Left lung (tissue), 10 donors: Measurements from ENCODE around the gene FGGY. TPM values are rescaled to one million over a fixed set of nuclear protein-coding genes. Genes with fewer than 3 reads are reported as not detected.

ENCODE experiments used
- ATAC-seq: fragments of 200-7000 bp; cut with Tn5 transposase; one replicate; pipeline ENCODE4 v1.9.1; 2020; ENCODE audit warnings: moderate library complexity
- DNase-seq, 4 donors: peaks; one replicate each; pipeline ENCODE4 v3.0.0-alpha.2; 2013 to 2020
- H3K27ac ChIP-seq, 2 donors: fragments of 200-600 bp; sonication (generic) in 1 of 2; one replicate each; pipeline versions ENCODE4 v1.5.0 to v1.8.0; 2020 to 2021
- H3K27me3 ChIP-seq, 2 donors: fragments of 200-600 bp; sonication (generic) in 1 of 2; one replicate each; pipeline versions ENCODE4 v1.5.0 to v1.8.0; 2020 to 2021
- H3K36me3 ChIP-seq, 2 donors: fragments of 200-600 bp; sonication (generic) in 1 of 2; one replicate each; pipeline versions ENCODE4 v1.5.0 to v1.8.0; 2020 to 2021
- H3K4me1 ChIP-seq, 2 donors: fragments of 200-600 bp; one replicate each; pipeline ENCODE4 v1.8.0; 2021
- H3K4me3 ChIP-seq, 2 donors: fragments of 200-600 bp; sonication (generic) in 1 of 2; one replicate each; pipeline versions ENCODE4 v1.5.0 to v1.8.0; 2020 to 2021; ENCODE audit warnings: mild to moderate bottlenecking in 1 of 2
- H3K9me3 ChIP-seq, 2 donors: fragments of 200-600 bp; sonication (generic) in 1 of 2; one replicate each; pipeline versions ENCODE4 v1.5.0 to v1.8.0; 2020 to 2021
- intact Hi-C, 2 donors: fragments of 100-400 bp; cut with DNase I; formaldehyde crosslinking; loops; one replicate each; pipeline versions ENCODE4 v1.11.2 to v1.14.2; 2022
- polyA plus RNA-seq, 6 donors: library from polyadenylated mRNA; unstranded; fragments of 120-200 nt; gene quantifications; one replicate each; pipeline ENCODE4 v1.2.1, GENCODE V29; 2013; ENCODE audit not compliant: insufficient read length in 6 of 6
- total RNA-seq, 2 donors: library from RNA; stranded (reverse); fragmentation: NEBNext Ultra II Directional; extraction: Animal tissue kit (Norgen Biotek cat#: 25700); gene quantifications; one replicate each; pipeline ENCODE4 v1.2.1, GENCODE V29; 2021
- TF ChIP-seq, protein P1 (sequence below), 2 donors: fragments of 200-600 bp; sonication (generic) in 1 of 2; IDR thresholded peaks; one replicate each; pipeline versions ENCODE4 v1.5.0 to v1.8.0; 2021; ENCODE audit warnings: antibody characterized with exemption in 2 of 2
- donor health status: DM: no; HTN: yes; CAD: no.
- donor health status: DM: no; HTN: no; CAD: no.

Gene FGGY
- total and polyA plus RNA-seq, 8 donors, result 13.5 to 22.7 (median 18.4) TPM

DNA sequence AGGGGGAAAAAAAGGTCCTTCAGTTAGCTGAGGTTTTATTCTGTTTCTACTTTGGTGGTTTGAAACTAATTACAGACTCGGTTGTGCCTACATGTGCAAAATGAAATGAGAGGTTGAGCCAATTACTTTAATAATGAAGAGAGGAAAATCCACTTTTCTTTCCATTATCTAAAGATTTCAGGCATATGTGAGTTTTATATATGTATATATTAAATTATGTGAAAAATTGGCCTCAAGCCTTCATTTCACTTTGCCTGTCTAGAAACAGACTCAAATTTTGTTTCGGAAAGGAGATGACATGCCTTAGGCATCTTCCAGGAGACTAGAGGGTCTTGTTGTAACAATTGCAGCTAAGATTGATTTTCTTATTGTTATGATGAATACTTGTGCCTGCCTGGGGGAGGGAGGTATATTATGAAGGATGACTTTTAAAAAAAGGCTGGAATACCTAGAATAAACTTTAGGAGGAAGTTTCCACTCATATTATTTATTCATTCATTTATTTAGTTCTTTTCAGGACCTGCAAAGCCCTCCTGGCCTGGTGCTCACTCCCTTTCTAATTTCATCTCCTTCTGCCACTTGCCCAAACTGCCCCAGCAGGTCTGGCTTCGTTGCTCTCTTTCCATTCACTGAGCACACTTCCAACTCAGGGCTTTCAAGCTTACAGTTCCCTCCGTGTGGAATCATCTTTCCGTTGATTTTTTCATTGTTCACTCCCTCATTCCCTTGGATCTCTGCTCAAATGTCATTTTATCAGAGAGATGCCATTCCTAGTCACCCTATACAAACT, 423.6 kb downstream of the FGGY start:
- H3K9me3 ChIP-seq, result no peaks in the 10 kb centered on the region
- no peaks in the 10 kb centered on the region for H3K27me3 ChIP-seq
- no peak overlapping the region for H3K4me3 ChIP-seq
- DNase-seq (no peak), ATAC-seq (peak; percentile 38)
- H3K36me3 ChIP-seq, result no peaks in the 10 kb centered on the region
- H3K27ac ChIP-seq, result no peak overlapping the region
- intact Hi-C loops, result no loop called here
- TF ChIP-seq, protein P1, sequence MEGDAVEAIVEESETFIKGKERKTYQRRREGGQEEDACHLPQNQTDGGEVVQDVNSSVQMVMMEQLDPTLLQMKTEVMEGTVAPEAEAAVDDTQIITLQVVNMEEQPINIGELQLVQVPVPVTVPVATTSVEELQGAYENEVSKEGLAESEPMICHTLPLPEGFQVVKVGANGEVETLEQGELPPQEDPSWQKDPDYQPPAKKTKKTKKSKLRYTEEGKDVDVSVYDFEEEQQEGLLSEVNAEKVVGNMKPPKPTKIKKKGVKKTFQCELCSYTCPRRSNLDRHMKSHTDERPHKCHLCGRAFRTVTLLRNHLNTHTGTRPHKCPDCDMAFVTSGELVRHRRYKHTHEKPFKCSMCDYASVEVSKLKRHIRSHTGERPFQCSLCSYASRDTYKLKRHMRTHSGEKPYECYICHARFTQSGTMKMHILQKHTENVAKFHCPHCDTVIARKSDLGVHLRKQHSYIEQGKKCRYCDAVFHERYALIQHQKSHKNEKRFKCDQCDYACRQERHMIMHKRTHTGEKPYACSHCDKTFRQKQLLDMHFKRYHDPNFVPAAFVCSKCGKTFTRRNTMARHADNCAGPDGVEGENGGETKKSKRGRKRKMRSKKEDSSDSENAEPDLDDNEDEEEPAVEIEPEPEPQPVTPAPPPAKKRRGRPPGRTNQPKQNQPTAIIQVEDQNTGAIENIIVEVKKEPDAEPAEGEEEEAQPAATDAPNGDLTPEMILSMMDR (IDR thresholded peaks at IDR 0.05), result no peak
- peaks cover 0 to 2% of the 10 kb centered on the region in 2 donors for H3K4me1 ChIP-seq

DNA sequence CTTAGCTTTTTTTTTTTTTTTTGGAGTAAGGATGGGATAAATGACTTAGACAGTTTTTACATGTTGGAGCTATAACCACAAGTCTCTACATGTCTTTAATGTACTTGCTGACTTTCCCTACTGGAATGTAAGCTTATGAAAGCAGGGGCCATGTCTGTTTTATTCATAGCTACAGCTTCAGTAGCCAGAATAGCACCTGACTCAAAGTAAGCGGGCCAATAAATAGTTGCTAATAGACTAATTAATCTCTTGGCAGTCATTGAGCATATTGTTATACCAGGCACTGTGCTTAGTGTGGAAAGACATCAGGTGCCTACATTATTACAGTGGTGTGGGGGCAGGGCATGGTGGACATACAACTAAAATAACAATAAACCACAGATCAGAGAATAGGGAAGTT, 433.4 kb downstream of the FGGY start:
- peaks cover 15 to 17% of the 10 kb centered on the region in 2 donors for H3K4me1 ChIP-seq
- H3K9me3 ChIP-seq, result no peaks in the 10 kb centered on the region
- H3K27ac ChIP-seq, result peak overlapping the region; percentile 56 to 63
- TF ChIP-seq, protein P1 (IDR thresholded peaks at IDR 0.05), result no peak
- intact Hi-C loops, result no loop called here
- no peak overlapping the region for H3K4me3 ChIP-seq
- H3K36me3 ChIP-seq, result no peaks in the 10 kb centered on the region
- DNase-seq (no peak), ATAC-seq (peak; percentile 11)
- H3K27me3 ChIP-seq, result no peaks in the 10 kb centered on the region

DNA sequence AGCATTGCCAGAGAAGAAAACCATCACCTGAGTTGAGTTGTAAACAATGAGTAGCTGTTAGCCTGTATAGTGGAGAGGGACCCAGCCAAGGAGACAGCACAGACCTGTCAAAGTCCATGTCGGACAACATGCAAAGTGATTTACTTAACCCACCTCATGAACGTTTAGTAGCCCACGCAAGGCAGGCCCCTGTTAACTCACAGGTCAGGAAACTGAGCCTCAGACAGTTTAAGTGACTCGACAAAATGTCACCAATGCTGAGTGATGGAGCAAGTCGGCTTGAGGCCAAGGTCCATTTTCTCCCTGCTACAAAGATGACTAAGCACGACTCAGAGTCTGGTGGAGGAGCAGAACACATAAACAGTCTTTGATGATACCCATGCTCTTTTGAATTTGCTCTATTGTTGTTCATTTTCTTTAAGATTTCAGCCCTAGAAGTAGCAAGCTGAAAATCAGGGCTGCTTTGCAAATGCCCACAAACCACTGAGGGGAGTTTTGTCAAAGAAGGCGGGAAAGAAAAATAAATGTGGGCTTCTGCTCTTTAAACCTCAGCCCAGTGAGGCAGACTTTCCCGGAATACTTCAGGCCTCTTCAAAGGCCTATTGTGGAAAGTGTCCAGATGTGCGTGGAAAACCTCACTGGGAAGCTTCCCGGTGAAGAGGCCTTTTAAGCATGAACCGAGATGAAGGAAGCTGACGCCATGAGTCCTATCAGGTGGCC, 434.0 kb downstream of the FGGY start:
- peak; percentile 84 for ATAC-seq
- no peaks in the 10 kb centered on the region for H3K27me3 ChIP-seq
- no peak overlapping the region for H3K4me3 ChIP-seq
- intact Hi-C loops, result no loop called here
- peaks cover 0 to 5% of the 10 kb centered on the region in 2 donors for H3K9me3 ChIP-seq
- peaks cover 15 to 17% of the 10 kb centered on the region in 2 donors for H3K4me1 ChIP-seq
- TF ChIP-seq, protein P1 (IDR thresholded peaks at IDR 0.05), result no peak
- no peaks in the 10 kb centered on the region for H3K36me3 ChIP-seq
- peak in 2 of 4 donors; percentile 37 to 76 for DNase-seq
- H3K27ac ChIP-seq, result peak overlapping the region; percentile 56 to 63

DNA sequence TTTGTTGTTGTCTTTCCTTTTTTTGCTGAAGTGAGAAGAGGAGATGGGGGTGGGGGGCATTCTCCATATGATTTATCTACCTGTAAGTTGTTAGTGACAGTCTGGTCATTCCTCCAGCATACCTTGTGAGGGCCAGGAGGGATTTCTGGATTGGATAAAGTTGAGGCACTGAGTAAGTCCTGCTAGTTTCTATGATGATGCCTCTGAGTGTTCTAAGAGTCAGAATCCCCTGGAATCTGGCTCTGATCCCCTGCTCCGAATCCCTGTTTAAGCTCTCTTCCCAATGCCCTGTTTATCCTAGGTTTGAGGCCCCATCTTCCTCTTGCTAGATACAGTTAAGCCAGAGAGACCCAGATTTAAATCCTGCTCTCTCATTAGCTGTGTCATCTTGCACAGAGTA, 434.7 kb downstream of the FGGY start:
- no peak for DNase-seq
- no peaks in the 10 kb centered on the region for H3K36me3 ChIP-seq
- peaks cover 0 to 8% of the 10 kb centered on the region in 2 donors for H3K9me3 ChIP-seq
- intact Hi-C loops, result no loop called here
- TF ChIP-seq, protein P1 (IDR thresholded peaks at IDR 0.05), result no peak
- peak overlapping the region; percentile 56 to 63 for H3K27ac ChIP-seq
- no peak for ATAC-seq
- H3K4me3 ChIP-seq, result no peak overlapping the region
- no peaks in the 10 kb centered on the region for H3K27me3 ChIP-seq
- peaks cover 15 to 17% of the 10 kb centered on the region in 2 donors for H3K4me1 ChIP-seq
